RWPE2 (cell line): ENCODE data around the gene OSBPL3.

Experiments used
- ATAC-seq: fragments of 200-7000 bp; cut with Tn5 transposase; 3 replicates; pipeline ENCODE4 v1.9.1; 2021; ENCODE audit warnings: low read depth
- DNase-seq: peaks from one replicate; pipeline ENCODE4 v3.0.0-alpha.2; 2020; ENCODE audit warnings: low spot score
- H3K27ac ChIP-seq: fragments of 450-650 bp; 2 replicates; pipeline ENCODE4 v1.5.1; 2017; ENCODE audit warnings: mild to moderate bottlenecking; ENCODE audit not compliant: poor library complexity, severe bottlenecking
- H3K27me3 ChIP-seq: fragments of 250-450 bp; sonication (Bioruptor Pico); 2 replicates; pipeline ENCODE4 v1.5.1; 2021; ENCODE audit warnings: mild to moderate bottlenecking, moderate library complexity; ENCODE audit not compliant: insufficient read depth, poor library complexity, severe bottlenecking
- H3K36me3 ChIP-seq: fragments of 250-450 bp; sonication (Bioruptor Pico); 2 replicates; pipeline ENCODE4 v1.5.1; 2020; ENCODE audit warnings: low read depth, mild to moderate bottlenecking, moderate library complexity
- H3K4me1 ChIP-seq: fragments of 250-450 bp; sonication (Bioruptor Pico); 2 replicates; pipeline ENCODE4 v1.5.1; 2021; ENCODE audit warnings: mild to moderate bottlenecking, moderate library complexity; ENCODE audit not compliant: insufficient read depth, poor library complexity, severe bottlenecking
- H3K4me3 ChIP-seq: fragments of 250-450 bp; sonication (Bioruptor Pico); 2 replicates; pipeline ENCODE4 v1.5.1; 2021; ENCODE audit warnings: mild to moderate bottlenecking, moderate library complexity; ENCODE audit not compliant: severe bottlenecking
- H3K9me3 ChIP-seq: fragments of 250-450 bp; sonication (Bioruptor Pico); 2 replicates; pipeline ENCODE4 v1.5.1; 2021; ENCODE audit warnings: mild to moderate bottlenecking, moderate library complexity; ENCODE audit not compliant: severe bottlenecking
- CTCF ChIP-seq: fragments of 450-650 bp; IDR thresholded peaks from one replicate; pipeline ENCODE4 v1.5.1; 2017; ENCODE audit warnings: mild to moderate bottlenecking, moderate library complexity; ENCODE audit not compliant: poor library complexity, severe bottlenecking

The OSBPL3 gene

DNA sequence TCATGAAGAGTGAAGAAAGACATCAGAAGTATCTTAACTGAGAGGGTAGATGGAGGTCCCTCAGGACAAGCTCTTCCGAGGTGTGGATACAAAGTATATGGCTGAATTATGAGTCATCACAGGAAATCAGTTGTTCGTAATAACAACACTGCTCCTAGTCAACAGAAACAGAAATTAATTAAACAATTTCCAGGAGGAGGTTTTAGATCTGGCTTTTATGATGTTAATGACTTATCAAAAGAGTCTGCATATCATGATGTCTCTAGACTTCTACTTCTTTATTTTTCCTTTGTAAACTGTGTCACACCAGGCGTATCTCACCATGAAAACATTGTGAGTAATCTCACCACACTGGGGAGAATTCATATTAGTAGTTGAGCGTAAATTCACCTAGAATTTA lies 31.2 kb downstream of the OSBPL3 start:
- ATAC-seq: no peak; the same call in 2 of the 3 replicates
- Histone ChIP-seq H3K4me3 (no peak overlapping the region), H3K9me3 (peaks cover 2% of the 10 kb centered on the region), H3K27me3 (no peaks in the 10 kb centered on the region), H3K36me3 (no peaks in the 10 kb centered on the region), H3K4me1 (peaks cover 13% of the 10 kb centered on the region), H3K27ac (no peak overlapping the region)
- DNase-seq: no peak
- no peak for TF ChIP-seq CTCF

- Histone ChIP-seq H3K4me3 (no peak overlapping the region), H3K27ac (no peak overlapping the region), H3K4me1 (peaks cover 13% of the 10 kb centered on the region), H3K9me3 (peaks cover 2% of the 10 kb centered on the region), H3K36me3 (no peaks in the 10 kb centered on the region), H3K27me3 (no peaks in the 10 kb centered on the region)
- no peak for DNase-seq
- ATAC-seq: no peak
- TF ChIP-seq CTCF: no peak
These were observed 33.5 kb downstream of the OSBPL3 start for GRCh38 chr7:24946467-24946866.

- ATAC-seq: no peak
- Histone ChIP-seq H3K4me3 (no peak overlapping the region), H3K4me1 (peaks cover 13% of the 10 kb centered on the region), H3K36me3 (no peaks in the 10 kb centered on the region), H3K27ac (no peak overlapping the region), H3K9me3 (peaks cover 2% of the 10 kb centered on the region), H3K27me3 (no peaks in the 10 kb centered on the region)
- no peak for TF ChIP-seq CTCF
- no peak for DNase-seq
These were observed 34.1 kb downstream of the OSBPL3 start for GRCh38 chr7:24945899-24946298.

- Histone ChIP-seq H3K9me3 (peaks cover 2% of the 10 kb centered on the region), H3K4me1 (no peaks in the 10 kb centered on the region), H3K27ac (no peak overlapping the region), H3K4me3 (no peak overlapping the region), H3K27me3 (no peaks in the 10 kb centered on the region), H3K36me3 (no peaks in the 10 kb centered on the region)
- no peak for TF ChIP-seq CTCF
- ATAC-seq (no peak), DNase-seq (no peak)
These were observed 36.7 kb downstream of the OSBPL3 start for GRCh38 chr7:24943096-24943948.

GRCh38 chr7:24942226-24942625 lies 37.8 kb downstream of the OSBPL3 start:
- H3K4me3 ChIP-seq: no peak overlapping the region
- H3K27ac ChIP-seq: no peak overlapping the region
- DNase-seq (no peak), ATAC-seq (no peak)
- H3K27me3 ChIP-seq: no peaks in the 10 kb centered on the region
- H3K36me3 ChIP-seq: no peaks in the 10 kb centered on the region
- H3K9me3 ChIP-seq: peaks cover 2% of the 10 kb centered on the region
- H3K4me1 ChIP-seq: no peaks in the 10 kb centered on the region
- TF ChIP-seq CTCF: no peak
